Neural crest cell (in vitro differentiated cells): Measurements from ENCODE around the gene GLRX. TPM values are rescaled to one million over a fixed set of nuclear protein-coding genes. Genes with fewer than 3 reads are reported as not detected.

Source experiments
- DNase-seq: peaks from one replicate; pipeline ENCODE4 v3.0.0; 2021; ENCODE audit warnings: low read depth, mixed read lengths, low spot score
- H3K27ac Mint-ChIP-seq: one replicate; pipeline ENCODE4 v1.8.0; 2021; ENCODE audit warnings: mild to moderate bottlenecking, mixed read lengths; ENCODE audit not compliant: unreplicated experiment
- H3K27me3 Mint-ChIP-seq: 2 replicates; pipeline ENCODE4 v1.8.0; 2021; ENCODE audit warnings: low read depth, mild to moderate bottlenecking, mixed read lengths
- H3K36me3 Mint-ChIP-seq: 2 replicates; pipeline ENCODE4 v1.8.0; 2021; ENCODE audit warnings: low read depth, mild to moderate bottlenecking, mixed read lengths
- H3K4me1 Mint-ChIP-seq: 2 replicates; pipeline ENCODE4 v1.8.0; 2021; ENCODE audit warnings: mixed read lengths
- H3K4me3 Mint-ChIP-seq: one replicate; pipeline ENCODE4 v1.8.0; 2021; ENCODE audit warnings: mild to moderate bottlenecking, mixed read lengths
- H3K9me3 Mint-ChIP-seq: 2 replicates; pipeline ENCODE4 v1.8.0; 2021; ENCODE audit warnings: mixed read lengths
- total RNA-seq: library from RNA; stranded (reverse); gene quantifications from 2 replicates; pipeline ENCODE4 v1.2.1, GENCODE V29; 2021
- TF ChIP-seq, protein P1 (sequence below): fragments of 200-600 bp; sonication (generic); conservative IDR thresholded peaks from 2 replicates; pipeline ENCODE4 v1.5.0; 2021; ENCODE audit warnings: antibody characterized with exemption, mild to moderate bottlenecking

The GLRX gene
- total RNA-seq, 1 donor from 2014 or later = 10.3 TPM

- DNase-seq = no peak
- no peak overlapping the region for H3K4me3 Mint-ChIP-seq
- TF ChIP-seq, protein P1, sequence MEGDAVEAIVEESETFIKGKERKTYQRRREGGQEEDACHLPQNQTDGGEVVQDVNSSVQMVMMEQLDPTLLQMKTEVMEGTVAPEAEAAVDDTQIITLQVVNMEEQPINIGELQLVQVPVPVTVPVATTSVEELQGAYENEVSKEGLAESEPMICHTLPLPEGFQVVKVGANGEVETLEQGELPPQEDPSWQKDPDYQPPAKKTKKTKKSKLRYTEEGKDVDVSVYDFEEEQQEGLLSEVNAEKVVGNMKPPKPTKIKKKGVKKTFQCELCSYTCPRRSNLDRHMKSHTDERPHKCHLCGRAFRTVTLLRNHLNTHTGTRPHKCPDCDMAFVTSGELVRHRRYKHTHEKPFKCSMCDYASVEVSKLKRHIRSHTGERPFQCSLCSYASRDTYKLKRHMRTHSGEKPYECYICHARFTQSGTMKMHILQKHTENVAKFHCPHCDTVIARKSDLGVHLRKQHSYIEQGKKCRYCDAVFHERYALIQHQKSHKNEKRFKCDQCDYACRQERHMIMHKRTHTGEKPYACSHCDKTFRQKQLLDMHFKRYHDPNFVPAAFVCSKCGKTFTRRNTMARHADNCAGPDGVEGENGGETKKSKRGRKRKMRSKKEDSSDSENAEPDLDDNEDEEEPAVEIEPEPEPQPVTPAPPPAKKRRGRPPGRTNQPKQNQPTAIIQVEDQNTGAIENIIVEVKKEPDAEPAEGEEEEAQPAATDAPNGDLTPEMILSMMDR = no peak
Observed at GRCh38 chr5:95842854-95843544, 20.5 kb upstream of the GLRX start.

DNA sequence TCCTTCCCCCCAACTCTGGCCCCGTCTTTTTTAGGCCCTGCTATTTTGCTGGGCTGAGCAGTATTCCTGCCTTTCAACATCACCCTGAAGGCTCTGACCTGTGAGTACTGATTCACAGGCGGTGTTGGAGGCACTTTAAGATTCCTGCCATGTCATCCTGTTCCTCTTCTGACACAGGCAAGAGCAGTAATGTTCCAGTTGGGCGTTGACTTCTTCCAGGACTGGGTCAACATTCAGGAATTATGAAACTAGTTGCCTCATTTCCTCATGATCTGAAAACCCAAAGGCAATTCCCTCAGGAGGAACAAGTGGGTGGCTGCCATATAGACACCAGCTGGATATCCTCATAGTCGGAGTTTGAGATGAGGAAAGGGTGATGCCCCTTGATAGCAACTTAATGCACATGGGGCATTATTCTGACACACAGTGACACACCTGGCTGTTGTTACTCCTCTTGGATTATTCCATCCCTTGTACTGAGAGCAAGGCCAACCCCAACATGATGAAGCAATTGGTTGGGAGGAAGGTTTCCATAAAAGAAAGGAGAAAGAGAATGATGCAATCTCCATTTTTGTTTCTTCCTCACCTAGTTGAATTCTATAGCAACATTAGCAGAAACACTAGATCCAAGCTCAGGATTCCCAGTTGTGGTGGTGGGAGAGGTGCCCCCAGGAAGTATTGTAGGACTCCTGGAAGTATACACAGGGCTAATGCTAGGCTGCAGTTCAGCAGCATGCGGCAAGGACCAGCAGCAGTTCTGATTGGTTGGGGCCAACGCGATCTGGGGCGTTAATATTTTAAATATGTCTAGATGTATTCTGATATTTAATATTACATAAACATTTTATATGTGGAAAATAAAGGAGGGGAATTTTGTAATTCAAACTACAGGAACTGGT is 19.6 kb upstream of the GLRX start:
- Mint-ChIP-seq H3K27ac (no peak overlapping the region), H3K36me3 (no peaks in the 10 kb centered on the region), H3K27me3 (no peaks in the 10 kb centered on the region), H3K4me3 (no peak overlapping the region), H3K9me3 (peaks cover 3% of the 10 kb centered on the region), H3K4me1 (no peaks in the 10 kb centered on the region)
- no peak for DNase-seq
- TF ChIP-seq, protein P1 = no peak

More at GRCh38 chr5:95842854-95843544, 20.5 kb upstream of the GLRX start:
- H3K27ac Mint-ChIP-seq = no peak overlapping the region
- H3K36me3 Mint-ChIP-seq = no peaks in the 10 kb centered on the region
- peaks cover 3% of the 10 kb centered on the region for H3K9me3 Mint-ChIP-seq
- H3K4me1 Mint-ChIP-seq = no peaks in the 10 kb centered on the region
- H3K27me3 Mint-ChIP-seq = no peaks in the 10 kb centered on the region

- no peak overlapping the region for H3K27ac Mint-ChIP-seq
- no peaks in the 10 kb centered on the region for H3K27me3 Mint-ChIP-seq
- H3K36me3 Mint-ChIP-seq = no peaks in the 10 kb centered on the region
- TF ChIP-seq, protein P1 = no peak
- DNase-seq = no peak
- peaks cover 3% of the 10 kb centered on the region for H3K9me3 Mint-ChIP-seq
- no peak overlapping the region for H3K4me3 Mint-ChIP-seq
- H3K4me1 Mint-ChIP-seq = no peaks in the 10 kb centered on the region
Observed at GRCh38 chr5:95840956-95841705, 18.6 kb upstream of the GLRX start.

- Mint-ChIP-seq H3K36me3 (no peaks in the 10 kb centered on the region), H3K27me3 (no peaks in the 10 kb centered on the region), H3K4me1 (peaks cover 4% of the 10 kb centered on the region), H3K9me3 (peaks cover 3% of the 10 kb centered on the region), H3K27ac (no peak overlapping the region), H3K4me3 (no peak overlapping the region)
- TF ChIP-seq, protein P1 = no peak
- DNase-seq = no peak
Observed at GRCh38 chr5:95839658-95840057, 17.1 kb upstream of the GLRX start.

- no peak overlapping the region for H3K27ac Mint-ChIP-seq
- peaks cover 14% of the 10 kb centered on the region for H3K4me1 Mint-ChIP-seq
- H3K27me3 Mint-ChIP-seq = no peaks in the 10 kb centered on the region
- H3K36me3 Mint-ChIP-seq = no peaks in the 10 kb centered on the region
- DNase-seq = no peak
- TF ChIP-seq, protein P1 = no peak
- H3K9me3 Mint-ChIP-seq = peaks cover 3% of the 10 kb centered on the region
- H3K4me3 Mint-ChIP-seq = no peak overlapping the region
Observed at GRCh38 chr5:95838556-95838955, 16.0 kb upstream of the GLRX start.
